ENCODE results near the gene PKN3.

DNA sequence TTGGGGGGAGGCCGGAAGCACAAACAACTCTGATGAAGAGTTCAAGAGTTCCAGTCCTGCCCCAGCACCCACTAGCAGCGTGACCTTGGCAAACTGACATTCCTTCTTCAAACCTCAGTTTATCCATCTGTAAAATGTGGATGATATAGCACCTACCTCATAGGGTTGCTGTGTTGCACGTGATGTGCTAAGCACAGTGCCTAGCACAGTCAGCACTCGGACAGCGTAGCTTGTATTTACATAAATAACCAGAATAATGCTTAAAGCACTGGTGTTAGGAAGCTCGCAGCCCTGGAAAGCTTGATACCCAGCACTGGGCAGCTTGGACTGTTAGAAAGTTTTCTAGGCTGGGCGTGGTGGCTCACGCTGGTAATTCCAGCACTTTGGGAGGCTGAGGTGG, 5.1 kb downstream of the PKN3 start:
- TF ChIP-seq POLR2A (IDR thresholded peaks at IDR 0.05; ENCODE audit: low read depth, low read length) = no peak
- no peak for TF ChIP-seq TAF1 (IDR thresholded peaks at IDR 0.05; ENCODE audit: low read depth, low read length)
- no peak for TF ChIP-seq SPI1 (IDR thresholded peaks at IDR 0.05; ENCODE audit: low read depth, low read length)

Measured in GM12891 (cell line).